Kidney (tissue), 14 donors: ENCODE measurements around the gene SYTL2. TPM values are rescaled to one million over a fixed set of nuclear protein-coding genes. Genes with fewer than 3 reads are reported as not detected.

Experiments used
- DNase-seq, 5 donors: peaks; one replicate each; pipeline ENCODE4 v3.0.0-alpha.2; 2013 to 2020
- FAIRE-seq: peaks from 2 replicates; lab custom pipeline; 2012; peaks lifted over from hg19 to GRCh38; lab: Jason Lieb, UNC
- H3K27ac ChIP-seq, 2 donors: one replicate each; pipeline ENCODE4 v1.7.0; 2013; ENCODE audit warnings: low read depth in 2 of 2, low read length in 2 of 2, inconsistent platforms in 1 of 2
- H3K27me3 ChIP-seq: one replicate; pipeline ENCODE4 v1.7.1; 2013; ENCODE audit warnings: low read length, inconsistent platforms; ENCODE audit not compliant: control insufficient read depth, insufficient read depth
- H3K36me3 ChIP-seq, 3 donors: one replicate each; pipeline versions ENCODE4 v1.7.0 to v1.7.1; 2013; ENCODE audit warnings: low read length in 3 of 3, control low read depth in 1 of 3, inconsistent platforms in 1 of 3; ENCODE audit not compliant: insufficient read depth in 3 of 3, control insufficient read depth in 2 of 3
- H3K4me1 ChIP-seq, 3 donors: one replicate each; pipeline versions ENCODE4 v1.7.0 to v1.7.1; 2013; ENCODE audit warnings: low read length in 3 of 3, inconsistent platforms in 1 of 3, low read depth in 1 of 3; ENCODE audit not compliant: control insufficient read depth in 2 of 3, insufficient read depth in 2 of 3
- H3K4me3 ChIP-seq, 3 donors: one replicate each; pipeline versions ENCODE4 v1.7.0 to v1.8.1; 2013; ENCODE audit warnings: low read length in 3 of 3, control low read depth in 1 of 3, inconsistent platforms in 1 of 3
- H3K9ac ChIP-seq, 3 donors: one replicate each; pipeline versions ENCODE4 v1.7.0 to v1.7.1; 2013; ENCODE audit warnings: low read length in 3 of 3, control low read depth in 1 of 3, inconsistent platforms in 1 of 3
- H3K9me3 ChIP-seq, 3 donors: one replicate each; pipeline versions ENCODE4 v1.7.0 to v1.7.1; 2013; ENCODE audit warnings: low read length in 3 of 3, control low read depth in 1 of 3, inconsistent platforms in 1 of 3; ENCODE audit not compliant: control insufficient read depth in 2 of 3, insufficient read depth in 1 of 3
- intact Hi-C: fragments of 100-400 bp; cut with DNase I; formaldehyde crosslinking; loops from one replicate; pipeline ENCODE4 v1.11.1; 2022
- polyA plus RNA-seq: library from polyadenylated mRNA; stranded (reverse); fragments of 350-450 nt; fragmentation: Illumina TruSeq; extraction: RNeasy Lipid Tissue Mini Kit (QIAGEN cat#74804); gene quantifications from one replicate; pipeline ENCODE4 v1.2.3, GENCODE V29; 2014; ENCODE audit warnings: low read depth, low replicate concordance; ENCODE audit not compliant: insufficient read depth
- total RNA-seq: library from RNA; stranded (reverse); fragmentation: NEBNext Ultra II Directional; extraction: Animal tissue kit (Norgen Biotek cat#: 25700); gene quantifications from one replicate; pipeline ENCODE4 v1.2.1, GENCODE V29; 2021
- TF ChIP-seq, protein P1 (sequence below): IDR thresholded peaks from 3 replicates; pipeline ENCODE4 v1.5.1; 2012; ENCODE audit warnings: mild to moderate bottlenecking, moderate library complexity, borderline replicate concordance; ENCODE audit not compliant: insufficient read depth; ENCODE audit errors: extremely low read depth
- donor health status: control.
- donor health status: control.
- donor health status: control.
- donor health status: control.
- donor health status: control.
- donor health status: DM: yes; HTN: yes; CAD: no.
- donor health status: Normal renal cell carcinoma (clear cell type).

SYTL2 gene
- total and polyA plus RNA-seq, 2 donors from 2014 or later, result 19.8 to 187 TPM

GRCh38 chr11:85750646-85751045 is 60.3 kb downstream of the SYTL2 start:
- Histone ChIP-seq H3K9ac (no peak overlapping the region), H3K4me3 (no peak overlapping the region), H3K36me3 (no peaks in the 10 kb centered on the region), H3K27me3 (no peaks in the 10 kb centered on the region), H3K9me3 (no peaks in the 10 kb centered on the region), H3K4me1 (no peaks in the 10 kb centered on the region), H3K27ac (no peak overlapping the region)
- DNase-seq (no peak), FAIRE-seq (no peak)
- intact Hi-C loops, result no loop called here
- TF ChIP-seq, protein P1, sequence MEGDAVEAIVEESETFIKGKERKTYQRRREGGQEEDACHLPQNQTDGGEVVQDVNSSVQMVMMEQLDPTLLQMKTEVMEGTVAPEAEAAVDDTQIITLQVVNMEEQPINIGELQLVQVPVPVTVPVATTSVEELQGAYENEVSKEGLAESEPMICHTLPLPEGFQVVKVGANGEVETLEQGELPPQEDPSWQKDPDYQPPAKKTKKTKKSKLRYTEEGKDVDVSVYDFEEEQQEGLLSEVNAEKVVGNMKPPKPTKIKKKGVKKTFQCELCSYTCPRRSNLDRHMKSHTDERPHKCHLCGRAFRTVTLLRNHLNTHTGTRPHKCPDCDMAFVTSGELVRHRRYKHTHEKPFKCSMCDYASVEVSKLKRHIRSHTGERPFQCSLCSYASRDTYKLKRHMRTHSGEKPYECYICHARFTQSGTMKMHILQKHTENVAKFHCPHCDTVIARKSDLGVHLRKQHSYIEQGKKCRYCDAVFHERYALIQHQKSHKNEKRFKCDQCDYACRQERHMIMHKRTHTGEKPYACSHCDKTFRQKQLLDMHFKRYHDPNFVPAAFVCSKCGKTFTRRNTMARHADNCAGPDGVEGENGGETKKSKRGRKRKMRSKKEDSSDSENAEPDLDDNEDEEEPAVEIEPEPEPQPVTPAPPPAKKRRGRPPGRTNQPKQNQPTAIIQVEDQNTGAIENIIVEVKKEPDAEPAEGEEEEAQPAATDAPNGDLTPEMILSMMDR, result no peak

GRCh38 chr11:85749884-85750283 is 61.1 kb downstream of the SYTL2 start:
- Histone ChIP-seq H3K36me3 (no peaks in the 10 kb centered on the region), H3K9me3 (no peaks in the 10 kb centered on the region), H3K4me1 (no peaks in the 10 kb centered on the region), H3K27me3 (no peaks in the 10 kb centered on the region), H3K9ac (no peak overlapping the region), H3K27ac (no peak overlapping the region), H3K4me3 (no peak overlapping the region)
- DNase-seq (no peak), FAIRE-seq (no peak)
- intact Hi-C loops, result no loop called here
- TF ChIP-seq, protein P1, result no peak

GRCh38 chr11:85749287-85749834 is 61.6 kb downstream of the SYTL2 start:
- no peak for FAIRE-seq

More at GRCh38 chr11:85749287-85749834, 61.6 kb downstream of the SYTL2 start:
- H3K27ac ChIP-seq, result no peak overlapping the region
- DNase-seq, result no peak
- no peaks in the 10 kb centered on the region for H3K27me3 ChIP-seq
- H3K36me3 ChIP-seq, result no peaks in the 10 kb centered on the region
- H3K4me1 ChIP-seq, result no peaks in the 10 kb centered on the region
- TF ChIP-seq, protein P1, result no peak
- intact Hi-C loops, result no loop called here
- no peak overlapping the region for H3K4me3 ChIP-seq
- H3K9me3 ChIP-seq, result no peaks in the 10 kb centered on the region
- no peak overlapping the region for H3K9ac ChIP-seq
